ENCODE results near the gene SLIRP.
"Not testable (repeated sequence)": the region's sequence is repeated elsewhere in the genome, so short reads cannot be mapped to it uniquely, and the experiment has no call there.

The SLIRP gene

DNA sequence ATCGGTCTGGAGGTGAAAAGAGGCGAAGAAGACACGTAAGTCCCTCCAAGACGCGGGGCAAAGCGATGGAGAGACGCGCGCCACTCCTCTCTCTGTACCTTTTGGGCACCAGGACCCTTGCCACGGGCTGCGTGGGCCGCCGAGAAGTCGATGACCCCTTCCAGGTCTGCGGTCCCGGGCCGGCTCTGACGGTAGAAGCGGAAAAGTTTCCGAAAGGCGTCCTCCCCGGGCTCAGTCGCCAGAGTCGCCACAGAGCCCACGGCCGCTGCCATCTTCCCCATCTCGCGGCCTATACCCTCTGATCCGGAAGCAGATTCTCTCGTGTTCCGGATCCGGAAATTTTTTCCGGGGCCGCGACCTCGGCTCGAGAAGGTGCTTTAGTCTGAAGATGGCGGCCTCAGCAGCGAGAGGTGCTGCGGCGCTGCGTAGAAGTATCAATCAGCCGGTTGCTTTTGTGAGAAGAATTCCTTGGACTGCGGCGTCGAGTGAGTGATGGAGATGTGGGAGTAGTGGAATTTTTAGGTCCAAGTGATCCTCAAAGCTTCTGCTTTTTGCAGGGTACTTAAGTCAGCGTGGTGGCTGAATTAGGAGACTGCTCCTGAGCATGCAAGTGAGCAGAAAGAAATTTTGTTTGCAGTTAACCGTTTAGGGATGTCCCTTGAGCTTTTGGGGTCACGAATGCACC, at the start of gene SLIRP, which contains the start of gene ALKBH1:
SLIRP (plus strand) TSS at position 380 of the 685 bp plus-strand sequence; CDS start at position 389, 9 bp downstream.
ALKBH1 (minus strand) TSS at position 300 of the 685 bp plus-strand sequence; CDS start at position 281, 19 bp downstream.
- peak; percentile 62 to 77 for DNase-seq (ENCODE audit: low read depth in 2 of 2)

DNA sequence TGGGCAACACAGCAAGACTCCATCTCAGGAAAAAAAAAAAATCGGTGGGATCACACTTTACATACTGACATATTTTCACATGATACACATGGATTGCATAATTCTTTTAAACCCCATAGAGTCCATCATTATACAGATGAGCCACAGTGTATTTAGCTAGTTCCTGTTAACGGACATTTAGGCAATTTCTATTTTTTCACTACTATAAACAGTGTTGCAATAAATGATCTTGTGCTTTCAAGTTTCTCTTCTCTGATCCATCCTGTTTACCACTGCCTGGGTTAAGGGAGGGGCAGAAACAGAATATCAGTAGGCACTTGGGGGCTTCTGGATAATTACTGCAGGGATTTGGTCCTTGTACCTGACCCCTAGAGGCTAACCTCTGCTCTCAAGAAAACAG, 48.1 kb upstream of the SLIRP start:
- DNase-seq (ENCODE audit: low read depth in 2 of 2): no peak

DNA sequence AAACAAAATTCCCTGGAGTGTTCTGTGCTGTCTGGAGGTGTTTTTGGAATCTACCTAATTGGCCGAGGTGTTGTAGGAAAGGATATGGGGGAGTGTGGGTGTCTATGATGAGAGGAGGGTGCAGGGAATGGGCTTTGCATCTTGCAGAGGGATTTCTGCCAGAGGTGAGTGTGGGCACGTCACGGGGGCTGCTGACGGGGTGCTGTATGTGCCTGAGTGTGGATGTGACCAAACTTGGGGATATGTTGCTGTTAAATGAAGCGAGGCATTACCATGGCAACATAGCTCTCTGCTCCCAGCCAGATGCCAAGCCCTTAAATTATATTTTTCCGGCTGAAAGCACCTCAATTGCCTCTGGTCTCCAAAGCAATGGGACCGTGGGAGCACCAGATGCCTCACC, 47.1 kb upstream of the SLIRP start:
- no peak for DNase-seq (ENCODE audit: low read depth in 2 of 2)

DNA sequence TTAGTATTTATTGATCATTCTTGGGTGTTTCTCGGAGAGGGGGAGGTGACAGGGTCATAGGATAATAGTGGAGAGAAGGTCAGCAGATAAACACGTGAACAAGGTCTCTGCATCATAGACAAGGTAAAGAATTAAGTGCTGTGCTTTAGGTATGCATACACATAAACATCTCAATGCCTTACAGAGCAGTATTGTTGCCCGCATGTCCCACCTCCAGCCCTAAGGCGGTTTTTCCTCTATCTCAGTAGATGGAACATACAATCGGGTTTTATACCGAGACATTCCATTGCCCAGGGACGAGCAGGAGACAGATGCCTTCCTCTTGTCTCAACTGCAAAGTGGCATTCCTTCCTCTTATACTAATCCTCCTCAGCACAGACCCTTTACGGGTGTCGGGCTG, 46.3 kb upstream of the SLIRP start:
- DNase-seq (ENCODE audit: low read depth in 2 of 2): not testable (repeated sequence)

DNA sequence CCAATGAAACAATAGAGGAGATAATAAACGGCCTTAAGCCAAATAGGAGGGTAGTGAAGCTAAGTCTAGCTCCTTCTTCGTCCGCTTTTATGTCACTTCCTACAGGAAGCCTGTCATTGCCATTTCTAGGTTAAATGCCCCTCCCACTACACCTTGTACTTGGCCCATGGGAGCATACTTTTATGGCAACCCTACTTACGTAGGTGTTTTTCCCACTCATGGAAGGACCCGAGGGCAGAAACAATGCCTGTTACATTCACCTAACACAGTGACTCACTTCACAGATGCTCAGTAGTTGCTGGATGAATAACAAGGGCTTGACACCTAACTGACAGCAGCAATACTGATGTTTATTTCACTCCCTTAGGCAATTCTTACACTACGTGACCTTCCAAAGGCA, 44.6 kb upstream of the SLIRP start:
- no peak for DNase-seq (ENCODE audit: low read depth in 2 of 2)

DNA sequence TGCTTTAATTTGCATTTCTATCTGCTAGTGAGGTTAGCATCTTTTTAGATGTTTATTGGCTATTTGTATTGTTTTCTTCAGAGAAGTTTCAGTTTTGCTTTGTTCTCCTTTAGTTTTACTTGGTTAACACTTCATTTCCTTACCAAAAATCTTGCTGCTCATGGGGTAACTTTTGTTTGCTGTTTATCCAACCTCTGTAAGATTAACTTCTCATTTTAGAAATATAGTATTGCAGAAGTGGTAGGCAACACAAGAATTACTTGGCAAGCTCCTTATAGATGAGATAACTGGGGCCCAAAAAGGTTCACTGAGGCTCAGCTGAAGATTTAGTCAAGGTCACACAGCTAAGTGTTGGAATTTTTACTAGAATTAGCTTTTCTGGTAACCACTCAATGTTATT, 40.6 kb upstream of the SLIRP start:
- DNase-seq (ENCODE audit: low read depth in 2 of 2): no peak

DNA sequence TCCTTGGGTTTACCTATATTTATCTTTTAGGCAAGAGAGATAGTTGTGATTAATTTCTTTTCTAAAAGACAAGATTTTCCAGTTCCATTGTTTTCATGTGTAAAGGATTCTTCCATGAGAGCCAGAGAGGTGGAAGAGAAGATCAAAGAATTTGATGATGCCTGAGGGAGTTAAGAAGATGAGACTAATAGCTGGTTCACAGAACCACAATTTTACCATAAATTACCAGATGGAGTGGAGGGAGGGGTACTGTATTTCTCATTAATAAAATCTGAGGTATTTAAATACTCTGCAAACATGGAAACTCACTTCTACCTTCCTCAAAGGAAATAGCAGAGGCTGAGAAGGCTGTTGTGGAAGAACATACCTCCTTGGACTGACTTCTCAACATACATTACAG, 34.7 kb upstream of the SLIRP start:
- DNase-seq (ENCODE audit: low read depth in 2 of 2): no peak

DNA sequence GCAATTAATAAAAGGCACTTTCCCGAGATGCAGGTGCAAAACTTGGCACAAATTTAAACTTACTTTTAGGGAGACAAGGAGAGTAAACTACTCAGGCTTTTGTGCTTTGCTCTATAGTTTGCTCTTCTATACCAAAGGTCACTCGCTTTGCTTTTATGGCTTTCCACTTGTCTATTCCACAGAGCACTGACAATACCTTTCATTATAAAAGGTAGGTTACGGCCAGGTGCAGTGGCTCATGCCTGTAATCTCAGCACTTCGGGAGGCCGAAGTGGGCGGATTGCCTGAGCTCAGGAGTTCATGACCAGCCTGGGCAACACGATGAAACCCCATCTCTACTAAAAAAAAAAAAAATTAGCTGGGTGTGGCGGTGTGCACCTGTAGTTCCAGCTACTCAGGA, 33.0 kb upstream of the SLIRP start:
- DNase-seq (ENCODE audit: low read depth in 2 of 2): no peak

DNA sequence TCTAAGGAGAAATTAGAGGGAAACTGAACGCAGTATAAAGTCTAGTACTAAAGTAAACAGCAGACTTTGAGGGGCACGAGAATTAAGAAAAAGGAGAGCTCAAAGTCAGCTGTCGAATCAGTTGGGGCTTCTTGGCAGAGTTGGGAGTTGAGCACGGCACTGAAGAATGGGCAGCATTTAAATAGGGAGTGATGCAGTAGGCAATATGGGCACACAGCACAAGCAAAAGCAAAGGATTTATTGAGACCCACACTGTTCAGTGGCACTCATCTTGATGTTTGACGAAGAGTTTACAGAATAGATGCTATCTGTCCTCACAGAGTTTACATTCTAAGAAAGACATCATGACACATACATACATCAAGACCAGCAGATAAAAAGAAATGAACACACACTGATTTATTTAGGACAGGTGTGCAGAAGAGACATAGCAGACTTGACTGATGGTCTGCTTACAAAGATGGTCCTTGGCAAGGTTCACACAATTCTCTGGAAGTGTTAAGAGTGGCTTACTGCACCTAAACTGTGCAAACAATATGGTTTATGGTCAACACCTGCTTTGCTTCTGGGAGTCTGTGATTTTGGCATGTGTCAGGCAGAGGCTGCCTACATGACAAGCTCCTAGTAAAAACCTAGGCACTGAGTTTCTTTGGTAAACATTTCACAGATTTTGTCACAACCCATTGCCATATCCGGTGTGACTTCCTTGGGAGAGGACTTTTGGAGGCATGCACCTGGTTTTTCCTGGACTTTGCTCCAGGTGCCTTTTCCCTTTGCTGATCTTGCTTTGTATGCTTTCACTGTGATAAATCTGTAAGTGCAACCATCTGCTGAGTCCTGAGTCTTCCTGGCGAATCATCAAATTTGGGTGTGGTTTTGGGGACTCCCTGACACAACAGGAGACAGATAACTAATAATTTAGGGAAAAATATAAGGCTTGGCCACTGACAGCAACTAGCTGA, 26.4 kb upstream of the SLIRP start:
- no peak for DNase-seq (ENCODE audit: low read depth in 2 of 2)

DNA sequence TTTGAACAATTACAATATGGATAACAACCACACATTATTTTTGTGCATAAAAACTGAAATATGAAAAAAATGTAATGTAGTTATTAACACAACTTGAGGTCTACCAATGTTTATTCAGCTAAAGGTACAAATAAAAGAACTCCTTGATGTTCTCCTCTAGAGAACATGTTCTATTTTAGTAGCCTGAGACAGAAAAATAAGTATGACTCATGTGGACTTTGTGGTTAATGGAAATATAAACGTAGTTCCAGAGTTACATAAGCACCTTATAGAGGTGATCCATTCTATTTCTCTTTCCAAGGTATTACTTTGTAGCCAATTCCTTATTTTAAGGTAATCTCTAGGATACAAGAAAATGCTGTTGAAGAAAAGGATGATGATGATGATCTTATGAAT, 25.7 kb upstream of the SLIRP start:
- no peak for DNase-seq (ENCODE audit: low read depth in 2 of 2)

DNA sequence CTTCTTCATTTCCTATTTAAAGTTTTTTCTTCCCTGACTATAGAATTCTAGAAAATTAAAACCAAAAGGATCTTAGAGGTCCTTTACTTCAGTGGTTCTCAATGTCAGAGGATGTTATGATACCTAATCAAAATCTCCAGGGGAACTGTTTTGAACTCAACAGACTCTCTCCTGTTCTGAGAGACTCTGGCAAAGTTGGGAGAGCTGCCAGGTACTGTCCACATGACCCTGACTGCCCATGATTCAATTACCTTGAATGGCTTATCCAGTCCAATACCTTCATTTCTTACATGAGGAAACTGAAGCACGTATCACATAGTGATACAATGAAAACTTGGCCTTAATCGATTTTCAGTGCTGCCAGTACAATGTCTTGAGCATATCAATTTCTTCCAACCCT, 16.6 kb upstream of the SLIRP start:
- no peak for DNase-seq (ENCODE audit: low read depth in 2 of 2)

DNA sequence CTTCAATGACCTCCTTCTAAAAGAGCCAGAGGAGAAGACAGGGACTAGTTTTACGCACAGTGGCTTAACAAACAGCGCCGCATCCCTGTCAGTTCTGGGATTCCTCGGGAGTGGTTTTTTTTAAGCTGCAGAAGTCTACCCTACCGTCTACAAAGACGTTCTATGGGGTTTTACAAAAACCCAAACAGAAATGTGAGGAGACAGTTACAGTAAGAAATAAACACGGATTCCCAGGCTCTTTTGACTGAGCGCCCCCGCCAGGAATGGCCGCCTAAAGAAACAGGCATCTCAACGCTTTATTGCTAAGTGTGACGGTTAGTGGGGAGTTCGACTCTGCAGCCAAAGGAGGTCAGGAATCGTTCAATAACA, 564 bp upstream of the SLIRP start:
- peak in 1 of 2 donors; percentile 0 for DNase-seq (ENCODE audit: low read depth in 2 of 2)

DNA sequence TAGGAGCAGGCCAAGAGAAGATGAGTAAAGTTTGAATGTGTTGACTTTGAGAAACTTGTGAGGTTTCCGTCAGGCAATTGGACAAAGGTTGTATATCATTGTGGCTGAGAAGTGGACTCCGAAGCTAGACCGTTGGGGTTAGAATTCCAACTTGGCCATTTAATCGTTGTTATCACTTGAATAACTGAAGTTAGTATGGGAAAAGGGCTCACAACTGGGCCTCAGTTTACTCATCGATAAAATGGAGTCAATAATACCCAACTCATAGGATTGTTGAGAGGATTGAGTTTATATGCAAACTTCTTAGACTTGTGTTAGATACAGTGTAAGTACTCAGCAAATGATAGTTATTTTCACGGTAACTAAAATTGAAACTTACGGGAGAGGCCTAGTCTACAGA, 846 bp downstream of the SLIRP start:
- DNase-seq (ENCODE audit: low read depth in 2 of 2): no peak

DNA sequence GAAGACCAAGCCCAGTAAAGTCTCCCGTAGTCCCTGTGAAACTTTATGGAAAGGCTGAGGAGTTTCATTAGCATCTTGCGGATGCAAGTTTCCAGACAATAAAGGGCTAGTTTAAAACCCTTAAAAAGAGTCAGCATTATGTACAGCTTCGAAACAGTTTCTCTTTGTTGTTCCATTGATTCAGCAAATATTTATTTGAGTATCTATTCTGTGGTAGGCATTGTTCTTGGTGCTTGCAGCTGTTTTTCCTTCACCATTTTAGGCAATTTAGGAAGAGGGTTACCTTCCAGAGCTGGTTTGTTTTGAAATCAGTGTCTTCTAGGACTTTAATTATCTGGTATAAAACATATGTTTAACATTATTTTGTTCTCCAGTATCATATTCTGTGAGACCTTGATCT, 1.5 kb downstream of the SLIRP start:
- DNase-seq (ENCODE audit: low read depth in 2 of 2): no peak

DNA sequence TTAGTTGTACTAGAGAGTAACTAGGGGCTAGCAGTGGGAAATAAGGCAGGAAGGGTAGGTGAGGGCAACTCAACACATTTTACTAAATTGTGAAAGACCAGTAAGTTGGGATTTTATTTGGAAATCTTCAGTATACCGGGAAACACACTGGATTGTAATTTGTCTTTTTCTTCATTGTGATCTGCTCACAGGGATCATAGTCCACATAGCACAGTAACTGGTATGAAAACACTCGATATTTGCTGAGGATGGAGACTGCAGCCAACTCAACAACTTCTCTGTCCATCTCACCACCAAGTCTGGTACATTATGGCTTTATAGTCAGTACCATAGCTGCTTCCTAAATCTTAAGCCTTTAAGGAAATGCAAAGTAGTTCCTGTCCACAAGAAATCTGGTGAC, 2.5 kb downstream of the SLIRP start:
- DNase-seq (ENCODE audit: low read depth in 2 of 2): no peak

DNA sequence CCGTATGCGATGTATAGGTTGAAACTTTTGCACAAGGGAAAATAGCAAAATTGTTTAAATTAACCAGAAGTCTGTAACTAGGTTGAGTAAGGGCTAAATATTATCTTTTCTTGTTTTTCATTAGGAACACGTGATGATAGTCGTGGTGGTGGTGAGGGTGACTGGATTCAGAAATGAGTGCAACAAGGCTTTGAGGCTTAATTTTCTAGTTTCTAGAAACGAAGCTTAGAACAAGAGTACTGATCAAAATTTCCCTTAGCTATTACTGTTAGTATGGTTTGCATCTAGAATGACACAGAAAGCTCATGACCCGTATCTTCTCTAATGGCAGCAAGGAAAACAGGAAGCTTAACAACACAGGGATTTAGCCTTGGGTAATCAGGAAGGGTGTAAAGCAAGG, 7.0 kb downstream of the SLIRP start:
- DNase-seq (ENCODE audit: low read depth in 2 of 2): no peak

DNA sequence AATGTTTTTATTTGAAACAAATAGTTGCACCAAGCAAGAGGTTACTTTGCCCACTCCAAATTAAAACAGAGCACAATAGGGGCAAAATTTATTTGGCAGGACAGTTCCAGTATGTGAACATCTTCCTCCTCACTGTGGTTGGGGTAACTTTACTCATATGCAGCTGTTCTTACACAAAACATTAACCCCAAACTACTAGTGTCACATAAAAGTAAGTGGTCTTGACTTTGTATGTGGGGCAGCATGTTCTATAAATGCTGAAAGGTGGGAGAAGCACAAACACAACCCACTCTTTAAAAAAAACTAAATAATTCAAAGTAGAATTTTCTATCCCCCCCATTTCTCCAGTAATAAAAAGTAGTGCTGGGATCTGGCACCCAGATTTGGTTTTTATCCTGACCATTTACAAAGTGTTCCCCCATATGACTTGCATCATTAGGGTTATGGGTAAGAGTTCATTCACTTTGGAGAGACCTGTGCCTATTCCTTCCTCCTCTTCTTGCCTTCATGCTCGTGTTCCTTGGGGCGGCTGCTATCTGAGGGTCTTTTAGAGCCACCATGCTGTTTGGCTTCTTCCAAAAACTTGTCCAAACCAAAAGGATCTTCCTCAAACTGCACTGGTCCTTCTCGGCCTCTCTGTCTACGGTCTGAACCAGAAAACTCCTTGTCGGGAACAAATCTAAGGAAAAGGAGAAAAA, 9.9 kb downstream of the SLIRP start:
- no peak for DNase-seq (ENCODE audit: low read depth in 2 of 2)

DNA sequence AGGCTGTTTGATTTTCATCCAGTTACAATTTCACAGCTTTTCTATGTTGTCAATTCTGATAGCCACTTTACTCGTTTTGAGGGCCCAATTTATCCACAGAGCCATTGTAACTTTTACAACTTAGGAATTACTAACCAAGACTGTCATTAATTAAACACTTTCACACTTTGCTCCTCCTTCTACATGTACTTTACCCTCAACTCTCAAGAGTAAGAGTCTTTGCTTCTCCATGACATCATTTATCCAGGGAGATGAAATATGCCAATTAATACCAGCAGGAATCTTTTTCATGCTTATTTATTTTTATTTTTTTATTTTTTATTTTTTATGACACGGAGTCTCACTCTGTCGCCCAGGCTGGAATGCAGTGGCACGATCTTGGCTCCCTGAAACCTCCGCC, 13.5 kb downstream of the SLIRP start:
- DNase-seq (ENCODE audit: low read depth in 2 of 2): no peak

DNA sequence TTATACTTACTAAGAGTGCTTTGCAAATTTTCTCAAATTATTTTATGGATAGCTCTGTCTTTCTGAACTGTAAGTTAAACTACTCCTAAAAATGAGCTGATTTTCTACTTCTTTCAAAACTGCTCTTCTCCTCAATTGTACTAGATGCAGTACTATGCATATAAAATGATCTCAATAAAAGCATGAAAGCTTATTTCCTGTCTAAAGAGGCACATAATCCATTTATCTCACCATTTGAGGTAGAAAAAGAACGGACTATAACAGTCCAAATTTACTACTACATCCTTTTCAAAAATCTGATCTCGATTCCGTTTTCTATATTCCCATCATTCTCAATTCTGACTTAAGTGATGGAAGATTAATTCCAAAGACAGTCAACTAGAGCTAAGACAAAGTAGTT, 14.4 kb downstream of the SLIRP start:
- no peak for DNase-seq (ENCODE audit: low read depth in 2 of 2)

DNA sequence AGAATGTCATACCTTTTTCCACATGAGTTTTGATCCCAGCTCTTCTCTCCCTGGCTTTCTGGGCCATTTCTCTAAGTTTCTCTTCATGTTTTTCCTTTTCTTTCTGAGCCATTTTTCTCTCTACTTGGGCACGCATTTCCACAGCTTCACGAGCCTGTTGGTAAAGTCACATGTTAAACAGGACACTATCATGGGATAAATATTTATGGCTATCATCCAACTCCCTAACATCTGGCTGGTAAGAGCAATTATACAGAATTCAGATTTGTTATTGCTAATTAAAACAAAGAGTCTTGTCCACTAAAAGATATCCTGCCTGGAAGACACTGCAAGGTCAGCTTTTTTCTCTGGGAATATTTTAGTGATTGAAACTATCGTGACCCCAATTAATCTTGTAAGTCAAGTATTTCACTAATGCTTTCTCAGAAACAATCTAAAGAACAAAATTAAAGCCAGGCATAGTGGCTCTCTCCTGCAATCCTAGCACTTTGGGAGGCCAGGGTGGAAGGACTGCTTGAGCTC, 23.1 kb downstream of the SLIRP start:
- DNase-seq (ENCODE audit: low read depth in 2 of 2): no peak

DNA sequence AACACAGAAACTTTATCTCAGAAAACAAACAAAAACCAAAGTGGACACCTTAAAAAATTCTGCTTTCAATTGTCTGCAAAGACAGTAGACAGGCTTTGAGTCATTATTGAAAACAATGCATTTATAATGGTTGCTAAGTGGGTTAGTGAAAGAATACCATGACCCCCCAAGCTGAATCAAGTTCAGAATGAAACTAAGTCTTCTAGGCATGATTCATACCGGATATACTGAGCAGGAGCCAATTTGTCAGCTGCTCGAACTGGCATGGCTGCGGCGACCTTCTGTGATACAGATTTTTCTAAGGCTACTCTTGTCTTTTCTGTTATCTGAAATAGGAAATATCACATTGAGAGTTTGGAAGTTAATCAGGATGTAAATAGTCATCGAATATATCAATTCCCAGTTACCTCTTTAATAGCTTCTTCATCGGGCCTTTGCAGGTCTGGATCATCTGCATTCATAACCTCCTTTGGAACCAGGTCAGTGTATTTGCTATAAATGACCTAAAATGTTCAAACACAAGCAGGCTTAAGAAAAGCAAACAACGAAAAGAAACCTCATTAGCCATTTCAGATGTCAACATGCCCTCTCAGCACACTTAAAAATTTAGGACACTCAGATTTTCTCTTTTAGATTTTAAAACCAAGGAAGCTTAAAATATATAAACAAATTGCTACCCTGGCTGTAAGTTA, 30.8 kb downstream of the SLIRP start:
- no peak for DNase-seq (ENCODE audit: low read depth in 2 of 2)

DNA sequence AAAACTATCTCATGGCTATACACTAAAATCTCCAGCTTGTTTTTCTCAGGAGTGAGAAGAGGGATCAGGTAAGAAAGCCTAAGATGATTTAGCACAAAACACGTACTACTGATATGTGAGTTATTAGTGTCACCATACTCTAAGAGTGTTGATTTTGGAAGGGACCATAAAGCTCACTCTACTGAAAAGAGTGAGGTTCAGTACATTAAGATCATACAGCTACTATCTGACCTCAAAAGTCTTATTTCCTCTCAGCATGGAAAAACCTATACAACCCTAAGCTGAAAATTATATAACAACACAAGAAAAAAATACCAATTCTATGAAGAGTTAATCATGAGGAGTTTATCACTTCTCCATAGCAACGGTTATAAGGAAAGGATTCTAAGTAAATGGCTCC, 33.5 kb downstream of the SLIRP start:
- no peak for DNase-seq (ENCODE audit: low read depth in 2 of 2)

Data from stimulated activated CD8-positive, alpha-beta memory T cell treated with anti-CD3 and anti-CD28 coated beads, Interleukin-15, amount 100 ng/mL, for 4 hours (primary cell).